Keratinocyte (primary cell): Measurements from ENCODE around the gene RNF166. TPM values are rescaled to one million over a fixed set of nuclear protein-coding genes. Genes with fewer than 3 reads are reported as not detected.

Experiments
- DNase-seq: peaks from one replicate; pipeline ENCODE4 v3.0.0-alpha.2; 2011; ENCODE audit warnings: low read depth, missing footprints, low spot score
- FAIRE-seq: peaks from 2 replicates; lab custom pipeline; 2011; peaks lifted over from hg19 to GRCh38; lab: Jason Lieb, UNC
- H2AFZ ChIP-seq: 2 replicates; pipeline ENCODE4 v1.6.0; 2012; ENCODE audit warnings: low read length, control low read depth, inconsistent platforms; ENCODE audit not compliant: control insufficient read depth
- H3K27ac ChIP-seq: 2 replicates; pipeline ENCODE4 v1.5.1; 2011; ENCODE audit warnings: low read length; ENCODE audit not compliant: control insufficient read depth, insufficient read depth
- H3K27me3 ChIP-seq: 3 replicates; pipeline ENCODE4 v1.6.0; 2011; ENCODE audit warnings: low read length; ENCODE audit not compliant: control insufficient read depth, insufficient read depth; ENCODE audit errors: extremely low read depth
- H3K36me3 ChIP-seq, 2 experiments: 2 replicates in 1 of 2; 3 replicates in 1 of 2; pipeline ENCODE4 v1.5.1; 2011; ENCODE audit warnings: low read length in 2 of 2, mild to moderate bottlenecking in 1 of 2; ENCODE audit not compliant: control insufficient read depth in 2 of 2, insufficient read depth in 2 of 2; ENCODE audit errors: extremely low read depth in 1 of 2
- H3K4me1 ChIP-seq: 3 replicates; pipeline ENCODE4 v1.5.1; 2011; ENCODE audit warnings: low read length; ENCODE audit not compliant: control insufficient read depth, insufficient read depth; ENCODE audit errors: extremely low read depth
- H3K4me2 ChIP-seq: 3 replicates; pipeline ENCODE4 v1.6.0; 2011; ENCODE audit warnings: low read depth, low read length; ENCODE audit not compliant: control insufficient read depth, insufficient read depth; ENCODE audit errors: extremely low read depth
- H3K4me3 ChIP-seq, 3 experiments: fragments of 200-600 bp in 1 of 3; sonication (generic) in 1 of 3; 2 replicates in 2 of 3; 3 replicates in 1 of 3; pipeline ENCODE4 v1.5.1; 2011 to 2016; ENCODE audit warnings: low read length in 3 of 3, mild to moderate bottlenecking in 3 of 3, control low read depth in 2 of 3, inconsistent platforms in 1 of 3, low read depth in 1 of 3, mixed read lengths in 1 of 3, mixed run types in 1 of 3, moderate library complexity in 1 of 3; ENCODE audit not compliant: control insufficient read depth in 2 of 3, insufficient read depth in 2 of 3; ENCODE audit errors: extremely low read depth in 1 of 3
- H3K79me2 ChIP-seq: 2 replicates; pipeline ENCODE4 v1.6.0; 2012; ENCODE audit warnings: low read length; ENCODE audit not compliant: control insufficient read depth, insufficient read depth
- H3K9ac ChIP-seq: 3 replicates; pipeline ENCODE4 v1.6.0; 2011; ENCODE audit warnings: low read length; ENCODE audit not compliant: control insufficient read depth, insufficient read depth; ENCODE audit errors: extremely low read depth
- H3K9me1 ChIP-seq: 3 replicates; pipeline ENCODE4 v1.6.0; 2011; ENCODE audit warnings: low read length; ENCODE audit not compliant: control insufficient read depth, insufficient read depth; ENCODE audit errors: extremely low read depth
- H3K9me3 ChIP-seq: 2 replicates; pipeline ENCODE4 v1.5.1; 2012; ENCODE audit warnings: low read depth, low read length; ENCODE audit not compliant: control insufficient read depth
- H4K20me1 ChIP-seq: 3 replicates; pipeline ENCODE4 v1.6.0; 2011; ENCODE audit warnings: low read length; ENCODE audit not compliant: control insufficient read depth, insufficient read depth; ENCODE audit errors: extremely low read depth
- CTCF ChIP-seq, 3 experiments: IDR thresholded peaks in 1 of 3; conservative IDR thresholded peaks in 1 of 3; optimal IDR thresholded peaks in 1 of 3; 2 replicates in 2 of 3; 3 replicates in 1 of 3; pipeline versions ENCODE3 to v1.5.1; 2011; ENCODE audit warnings: low read length in 3 of 3, mild to moderate bottlenecking in 3 of 3, moderate library complexity in 2 of 3, control low read depth in 1 of 3, inconsistent platforms in 1 of 3; ENCODE audit not compliant: insufficient read depth in 2 of 3; ENCODE audit errors: extremely low read depth in 1 of 3
- EZH2 ChIP-seq: IDR thresholded peaks from one replicate; pipeline ENCODE4 v1.6.1; 2012; ENCODE audit warnings: inconsistent platforms, mild to moderate bottlenecking, low read length, moderate library complexity
- dilution Hi-C: fragments of 300-500 bp; cut with MboI; formaldehyde crosslinking; loops from one replicate; pipeline ENCODE4 v1.7.0; 2020; ENCODE audit warnings: low sequenced_read_pairs; ENCODE audit not compliant: extremely low pct_ligation_motif_present
- polyA plus RNA-seq, 5 experiments: library from polyadenylated mRNA; depleted of rRNA in 3 of 5; stranded (reverse) in 3 of 5; stranded (forward) in 1 of 5; unstranded in 1 of 5; fragments of >200 nt; gene quantifications; 1 replicate in 1 of 5; 2 replicates in 3 of 5; 3 replicates in 1 of 5; pipeline versions ENCODE4 v1.2.1 to v1.2.3, GENCODE V29; 2011 to 2012; ENCODE audit warnings: missing spikeins in 2 of 5, low read depth in 1 of 5, low replicate concordance in 1 of 5

RNF166 gene
- polyA plus RNA-seq, 1 donor (not counting 4 experiments of a cell fraction or from before 2014, with no cell fraction given) = 3.4 TPM

- H4K20me1 ChIP-seq = no peaks in the 10 kb centered on the region
- H3K36me3 ChIP-seq = peaks cover 5 to 7% of the 10 kb centered on the region in 2 experiments
- peak overlapping the region; percentile 58 for H3K27ac ChIP-seq
- H3K9me3 ChIP-seq = no peaks in the 10 kb centered on the region
- peak overlapping the region; percentile 89 for H2AFZ ChIP-seq
- no peak for TF ChIP-seq EZH2
- TF ChIP-seq CTCF (optimal IDR thresholded peaks at IDR 0.05 in 1 of 3, IDR thresholded peaks at IDR 0.05 in 1 of 3, conservative IDR thresholded peaks at IDR 0.05 in 1 of 3; ENCODE audit: extremely low read depth in 1 of 3, insufficient read depth in 2 of 3, low read length in 3 of 3) = no peak
- FAIRE-seq = no peak
- H3K79me2 ChIP-seq = peaks cover 23% of the 10 kb centered on the region
- no peaks in the 10 kb centered on the region for H3K9me1 ChIP-seq
- H3K4me1 ChIP-seq = peaks cover 9% of the 10 kb centered on the region
- no peak for DNase-seq
- H3K4me2 ChIP-seq = peak overlapping the region; percentile 91
- no peaks in the 10 kb centered on the region for H3K27me3 ChIP-seq
- H3K4me3 ChIP-seq = peak overlapping the region; percentile 92 to 97 (median 95)
- dilution Hi-C loops = no loop called here
- peak overlapping the region; percentile 85 for H3K9ac ChIP-seq
These were observed 988 bp upstream of the RNF166 start for GRCh38 chr16:88706965-88707826.

DNA sequence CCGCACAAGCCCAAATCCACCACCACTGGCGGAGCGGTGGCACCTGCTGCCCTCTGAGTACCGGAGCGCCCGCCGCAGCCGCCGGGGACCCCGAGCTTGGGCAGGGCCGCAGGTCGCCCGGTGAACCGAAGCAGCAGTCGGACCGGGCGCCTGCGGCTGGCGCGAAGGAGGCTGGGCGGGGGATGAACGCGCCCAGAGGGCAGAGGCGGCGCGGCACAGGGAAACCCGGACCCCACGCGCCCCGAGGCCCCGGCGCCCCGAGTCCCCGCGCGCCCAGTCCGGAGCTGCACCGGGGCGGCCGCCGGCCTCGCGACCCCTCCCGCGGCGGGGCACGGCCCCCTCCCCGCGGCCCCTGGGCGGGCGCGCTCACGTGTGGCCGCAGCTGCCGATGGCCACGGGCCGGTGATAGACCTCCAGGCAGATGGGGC, 393 bp downstream of the RNF166 start:
- H3K27ac ChIP-seq = no peak overlapping the region
- no peaks in the 10 kb centered on the region for H3K9me1 ChIP-seq
- H3K27me3 ChIP-seq = no peaks in the 10 kb centered on the region
- H4K20me1 ChIP-seq = no peaks in the 10 kb centered on the region
- DNase-seq (no peak), FAIRE-seq (no peak)
- H2AFZ ChIP-seq = peak overlapping the region; percentile 22
- peak overlapping the region; percentile 92 to 97 (median 95) for H3K4me3 ChIP-seq
- H3K4me1 ChIP-seq = peaks cover 9% of the 10 kb centered on the region
- H3K36me3 ChIP-seq = peaks cover 2 to 5% of the 10 kb centered on the region in 2 experiments
- peak overlapping the region; percentile 91 for H3K4me2 ChIP-seq
- H3K79me2 ChIP-seq = peaks cover 21% of the 10 kb centered on the region
- no peaks in the 10 kb centered on the region for H3K9me3 ChIP-seq
- TF ChIP-seq CTCF (optimal IDR thresholded peaks at IDR 0.05 in 1 of 3, IDR thresholded peaks at IDR 0.05 in 1 of 3, conservative IDR thresholded peaks at IDR 0.05 in 1 of 3; ENCODE audit: extremely low read depth in 1 of 3, insufficient read depth in 2 of 3, low read length in 3 of 3) = no peak
- no peak for TF ChIP-seq EZH2
- H3K9ac ChIP-seq = peak overlapping the region; percentile 85
- dilution Hi-C loops = no loop called here
